H1 (cell line): ENCODE data around the gene ZNF470. TPM values are rescaled to one million over a fixed set of nuclear protein-coding genes. Genes with fewer than 3 reads are reported as not detected.

Experiments used
- CTCF ChIA-PET: fragments of 300-600 bp; sonication (Branson Sonifier 250); formaldehyde crosslinking; loops from one replicate; lab custom pipeline; 2021; ENCODE audit not compliant: partially characterized antibody; lab: Charles Lee
- POLR2A ChIA-PET: fragments of 300-600 bp; sonication (Branson Sonifier 250); formaldehyde crosslinking; loops from one replicate; lab custom pipeline; 2021; ENCODE audit warnings: inconsistent platforms; ENCODE audit not compliant: partially characterized antibody; lab: Charles Lee
- DNase-seq, 2 experiments: peaks; one replicate each; pipeline versions ENCODE4 v3.0.0 to v3.0.0-alpha.2; 2010 to 2022; ENCODE audit warnings: low spot score in 2 of 2, low read depth in 1 of 2, mixed read lengths in 1 of 2
- FAIRE-seq: peaks from 2 replicates; lab custom pipeline; 2011; peaks lifted over from hg19 to GRCh38; lab: Jason Lieb, UNC
- H2AFZ ChIP-seq: 2 replicates; pipeline ENCODE4 v1.8.1; 2012; ENCODE audit warnings: low read length, inconsistent platforms
- H2AK5ac ChIP-seq: 2 replicates; pipeline ENCODE4 v1.6.1; 2013; ENCODE audit warnings: low read depth, low read length
- H2BK120ac ChIP-seq: replicated peaks from 2 replicates; pipeline ENCODE3; 2013; ENCODE audit warnings: low read depth, low read length, inconsistent platforms
- H2BK12ac ChIP-seq: 2 replicates; pipeline ENCODE4 v1.6.1; 2013; ENCODE audit warnings: low read depth, low read length
- H2BK15ac ChIP-seq: 2 replicates; pipeline ENCODE4 v1.6.1; 2013; ENCODE audit warnings: low read length
- H2BK20ac ChIP-seq: 2 replicates; pipeline ENCODE4 v1.6.1; 2013; ENCODE audit warnings: low read length
- H2BK5ac ChIP-seq: 2 replicates; pipeline ENCODE4 v1.6.1; 2013; ENCODE audit warnings: low read depth, low read length
- H3K14ac ChIP-seq: 2 replicates; pipeline ENCODE4 v1.6.1; 2013; ENCODE audit warnings: inconsistent platforms; ENCODE audit not compliant: insufficient read length
- H3K18ac ChIP-seq: 2 replicates; pipeline ENCODE4 v1.6.1; 2013; ENCODE audit warnings: low read length; ENCODE audit errors: extremely low read depth
- H3K23ac ChIP-seq: 2 replicates; pipeline ENCODE4 v1.6.1; 2013; ENCODE audit warnings: inconsistent platforms; ENCODE audit not compliant: insufficient read length
- H3K23me2 ChIP-seq: 2 replicates; pipeline ENCODE4 v1.6.1; 2013; ENCODE audit warnings: low read depth, low read length
- H3K27ac ChIP-seq: 2 replicates; pipeline ENCODE4 v1.6.1; 2011; ENCODE audit warnings: low read depth, low read length, inconsistent platforms
- H3K27me3 ChIP-seq, 4 experiments: replicated peaks in 1 of 4; 1 replicate in 1 of 4; 2 replicates in 3 of 4; pipeline versions ENCODE4 v1.6.1 to v1.8.1; 2011 to 2013; ENCODE audit warnings: low read length in 3 of 4, mild to moderate bottlenecking in 3 of 4, inconsistent platforms in 2 of 4, mixed read lengths in 2 of 4, moderate library complexity in 1 of 4; ENCODE audit not compliant: control insufficient read depth in 3 of 4, insufficient read depth in 3 of 4; ENCODE audit errors: extremely low read depth in 1 of 4
- H3K36me3 ChIP-seq, 4 experiments: 2 replicates each; pipeline versions ENCODE4 v1.6.1 to v1.8.1; 2011 to 2013; ENCODE audit warnings: mild to moderate bottlenecking in 4 of 4, low read length in 3 of 4, moderate library complexity in 2 of 4, control low read depth in 1 of 4, inconsistent platforms in 1 of 4; ENCODE audit not compliant: insufficient read depth in 4 of 4, control insufficient read depth in 2 of 4
- H3K4ac ChIP-seq: replicated peaks from 2 replicates; pipeline ENCODE3; 2013; ENCODE audit warnings: low read length, low read depth, mixed read lengths, inconsistent platforms; ENCODE audit not compliant: insufficient read length
- H3K4me1 ChIP-seq, 4 experiments: replicated peaks in 1 of 4; 1 replicate in 1 of 4; 2 replicates in 3 of 4; pipeline versions ENCODE4 v1.6.1 to v1.8.1; 2011 to 2013; ENCODE audit warnings: low read length in 3 of 4, inconsistent platforms in 2 of 4, mixed read lengths in 1 of 4; ENCODE audit not compliant: insufficient read depth in 4 of 4, control insufficient read depth in 3 of 4
- H3K4me2 ChIP-seq, 2 experiments: 2 replicates each; pipeline versions ENCODE4 v1.6.1 to v1.8.1; 2011 to 2013; ENCODE audit warnings: low read depth in 2 of 2, low read length in 2 of 2, control low read depth in 1 of 2, inconsistent platforms in 1 of 2, mild to moderate bottlenecking in 1 of 2; ENCODE audit not compliant: insufficient read depth in 1 of 2
- H3K4me3 ChIP-seq, 4 experiments: fragments of 200-600, 300-600 bp in 1 of 4; sonication (generic), shearing (Covaris generic), sonication (Bioruptor Twin) in 1 of 4; 2 replicates each; pipeline versions ENCODE4 v1.5.1 to v1.8.1; 2011 to 2016; ENCODE audit warnings: low read length in 4 of 4, low read depth in 3 of 4, control low read depth in 2 of 4, inconsistent platforms in 2 of 4, mild to moderate bottlenecking in 2 of 4, mixed read lengths in 1 of 4, moderate library complexity in 1 of 4; ENCODE audit not compliant: insufficient read depth in 2 of 4; ENCODE audit errors: extremely low read depth in 1 of 4
- H3K56ac ChIP-seq: replicated peaks from 2 replicates; pipeline ENCODE3; 2013; ENCODE audit warnings: low read depth, mild to moderate bottlenecking, mixed read lengths, low read length, inconsistent platforms; ENCODE audit not compliant: insufficient read length
- H3K79me1 ChIP-seq: 2 replicates; pipeline ENCODE4 v1.6.1; 2013; ENCODE audit warnings: low read depth, low read length, control low read depth
- H3K79me2 ChIP-seq, 2 experiments: 2 replicates each; pipeline versions ENCODE4 v1.6.1 to v1.8.1; 2012 to 2013; ENCODE audit warnings: low read length in 2 of 2, mild to moderate bottlenecking in 2 of 2, inconsistent platforms in 1 of 2; ENCODE audit not compliant: insufficient read depth in 2 of 2, control insufficient read depth in 1 of 2
- H3K9ac ChIP-seq, 4 experiments: replicated peaks in 1 of 4; 1 replicate in 1 of 4; 2 replicates in 3 of 4; pipeline versions ENCODE4 v1.6.1 to v1.8.1; 2011 to 2013; ENCODE audit warnings: low read depth in 3 of 4, low read length in 3 of 4, control low read depth in 2 of 4, mild to moderate bottlenecking in 2 of 4, moderate library complexity in 2 of 4, inconsistent platforms in 1 of 4; ENCODE audit errors: extremely low read depth in 1 of 4
- H3K9me3 ChIP-seq, 2 experiments: 2 replicates each; pipeline versions ENCODE4 v1.6.1 to v1.8.1; 2012 to 2013; ENCODE audit warnings: mild to moderate bottlenecking in 2 of 2, moderate library complexity in 2 of 2, control low read depth in 1 of 2, inconsistent platforms in 1 of 2, low read depth in 1 of 2, low read length in 1 of 2, mixed read lengths in 1 of 2; ENCODE audit not compliant: insufficient read depth in 2 of 2
- H4K20me1 ChIP-seq, 2 experiments: replicated peaks in 1 of 2; 2 replicates each; pipeline versions ENCODE3 to v1.8.1; 2011 to 2013; ENCODE audit warnings: inconsistent platforms in 2 of 2, low read length in 2 of 2, mild to moderate bottlenecking in 1 of 2; ENCODE audit not compliant: insufficient read depth in 2 of 2, control insufficient read depth in 1 of 2
- H4K5ac ChIP-seq: 2 replicates; pipeline ENCODE4 v1.6.1; 2013; ENCODE audit warnings: low read length, low read depth, mixed read lengths, inconsistent platforms; ENCODE audit not compliant: insufficient read length
- H4K8ac ChIP-seq: 2 replicates; pipeline ENCODE4 v1.8.0; 2013; ENCODE audit warnings: mild to moderate bottlenecking, moderate library complexity, low read length, inconsistent platforms; ENCODE audit not compliant: insufficient read depth; ENCODE audit errors: extremely low read depth
- H4K91ac ChIP-seq: replicated peaks from 2 replicates; pipeline ENCODE3; 2013; ENCODE audit warnings: low read length, mixed read lengths, inconsistent platforms; ENCODE audit not compliant: insufficient read length
- BCL11A ChIP-seq, 2 experiments: IDR thresholded peaks; one replicate each; pipeline ENCODE4 v1.6.1; 2011; ENCODE audit warnings: low read depth in 2 of 2, low read length in 2 of 2, mild to moderate bottlenecking in 2 of 2
- CBX8 ChIP-seq: fragments of 300-800, 300-1000 bp; sonication (generic); IDR thresholded peaks from 2 replicates; pipeline ENCODE4 v1.7.1; 2016; ENCODE audit warnings: low read depth, low read length, borderline replicate concordance
- HDAC2 ChIP-seq, 2 experiments: fragments of 300-600 bp in 1 of 2; sonication (generic) in 1 of 2; IDR thresholded peaks; 2 replicates each; pipeline ENCODE4 v1.6.1; 2011 to 2012; ENCODE audit warnings: low read depth in 2 of 2, low read length in 2 of 2, mild to moderate bottlenecking in 2 of 2, moderate library complexity in 2 of 2, borderline replicate concordance in 1 of 2, inconsistent platforms in 1 of 2
- RXRA ChIP-seq: IDR thresholded peaks from 2 replicates; pipeline ENCODE4 v1.6.1; 2011; ENCODE audit warnings: low read depth, mild to moderate bottlenecking, low read length, moderate library complexity; ENCODE audit not compliant: insufficient read depth
- WGBS, 2 experiments: shearing (Covaris generic) in 1 of 2; methylation state at CpG; one replicate each; pipeline versions ENCODE4 v1.1.6 to v1.1.7; 2013 to 2015; ENCODE audit warnings: low lambda C conversion rate in 2 of 2, mixed read lengths in 2 of 2, inconsistent platforms in 1 of 2, low coverage in 1 of 2, missing lambda C conversion rate in 1 of 2; ENCODE audit not compliant: insufficient replicate concordance in 2 of 2, insufficient coverage in 1 of 2, insufficient read length in 1 of 2; ENCODE audit errors: extremely low coverage in 1 of 2, missing lambda C conversion rate in 1 of 2; 5-methylcytosine and 5-hydroxymethylcytosine counted together
- polyA plus RNA-seq, 7 experiments: library from polyadenylated mRNA; depleted of rRNA in 3 of 7; stranded (reverse) in 5 of 7; unstranded in 2 of 7; fragments of >200 nt in 5 of 7; fragments of 200-250 nt in 2 of 7; gene quantifications; 1 replicate in 5 of 7; 2 replicates in 1 of 7; 4 replicates in 1 of 7; pipeline versions ENCODE4 v1.2.1 to v1.2.3, GENCODE V29; 2011 to 2013; ENCODE audit warnings: missing spikeins in 2 of 7, mixed read lengths in 2 of 7
- total RNA-seq: library from RNA; stranded (reverse); fragmentation: NEBNext Ultra II Directional; extraction: Animal tissue kit (Norgen Biotek cat#: 25700); gene quantifications from 2 replicates; pipeline ENCODE4 v1.2.1, GENCODE V29; 2021

Gene ZNF470
- total and polyA plus RNA-seq, 2 of the 8 experiments (the other 6 are each of a cell fraction or from before 2014, with no cell fraction given): 2.0 to 8.8 TPM

GRCh38 chr19:56572589-56572988, 5.3 kb downstream of the ZNF470 start:
- Histone ChIP-seq H2BK12ac (no peak overlapping the region), H3K4me2 (no peak overlapping the region), H3K23ac (no peak overlapping the region), H3K27me3 (no peaks in the 10 kb centered on the region), H3K4ac (no peak overlapping the region), H3K36me3 (peaks cover 4 to 86% (median 45%) of the 10 kb centered on the region in 4 experiments; a peak in 7 of 8 replicates), H3K9me3 (peaks cover 70 to 76% of the 10 kb centered on the region in 2 experiments), H3K79me2 (no peaks in the 10 kb centered on the region), H3K27ac (no peak overlapping the region), H3K56ac (no peak overlapping the region), H3K4me3 (no peak overlapping the region), H4K91ac (no peak overlapping the region), H2AFZ (no peak overlapping the region), H3K9ac (no peak overlapping the region), H3K18ac (no peak overlapping the region), H2BK15ac (no peak overlapping the region), H4K20me1 (no peaks in the 10 kb centered on the region), H2BK20ac (no peak overlapping the region), H3K79me1 (no peaks in the 10 kb centered on the region), H4K8ac (no peak overlapping the region), H3K14ac (no peak overlapping the region), H2AK5ac (no peak overlapping the region), H2BK5ac (no peak overlapping the region), H3K23me2 (peaks cover 5% of the 10 kb centered on the region; the same call in 1 of the 2 replicates), H4K5ac (no peak overlapping the region), H3K4me1 (no peaks in the 10 kb centered on the region; a peak in 1 of 7 replicates), H2BK120ac (no peak overlapping the region)
- CTCF ChIA-PET: no interaction called here
- FAIRE-seq: no peak
- no peak for DNase-seq
- WGBS, 2 experiments: 45% methylated on average over 2 of the region's 2 CpGs; no CpG with 5 or more reads in 1 of the 2 experiments
- TF ChIP-seq HDAC2 (IDR thresholded peaks at IDR 0.05; ENCODE audit: borderline replicate concordance in 1 of 2, low read depth in 2 of 2, low read length in 2 of 2) (no peak), CBX8 (no peak), BCL11A (IDR thresholded peaks at IDR 0.05; ENCODE audit: low read depth in 2 of 2, low read length in 2 of 2) (no peak), RXRA (no peak)
- POLR2A ChIA-PET: no interaction called here
